EL (cell line): ENCODE results near the gene AUTS2.

ENCODE experiments used
- DNase-seq: peaks from one replicate; pipeline ENCODE4 v3.0.0-alpha.2; 2016

The AUTS2 gene

GRCh38 chr7:69864274-69864673 is 266.0 kb downstream of the AUTS2 start:
- DNase-seq: no peak

GRCh38 chr7:69864822-69865221 is 266.5 kb downstream of the AUTS2 start:
- no peak for DNase-seq

GRCh38 chr7:69868921-69869320 is 270.6 kb downstream of the AUTS2 start:
- DNase-seq: no peak

- DNase-seq: no peak
These were observed 273.1 kb downstream of the AUTS2 start for GRCh38 chr7:69871213-69871885.

GRCh38 chr7:69871886-69872569 is 273.8 kb downstream of the AUTS2 start:
- DNase-seq: no peak

- DNase-seq: no peak
These were observed 275.2 kb downstream of the AUTS2 start for GRCh38 chr7:69873512-69873911.

- DNase-seq: no peak
These were observed 279.7 kb downstream of the AUTS2 start for GRCh38 chr7:69878015-69878414.

GRCh38 chr7:69878591-69878990 is 280.3 kb downstream of the AUTS2 start:
- no peak for DNase-seq

- no peak for DNase-seq
These were observed 281.7 kb downstream of the AUTS2 start for GRCh38 chr7:69879989-69880388.

GRCh38 chr7:69880840-69881239 is 282.6 kb downstream of the AUTS2 start:
- no peak for DNase-seq

GRCh38 chr7:69882269-69882668 is 284.0 kb downstream of the AUTS2 start:
- no peak for DNase-seq

- no peak for DNase-seq
These were observed 285.2 kb downstream of the AUTS2 start for GRCh38 chr7:69883399-69883891.

- DNase-seq: no peak
These were observed 287.2 kb downstream of the AUTS2 start for GRCh38 chr7:69885431-69885830.

GRCh38 chr7:69889338-69889975 is 291.2 kb downstream of the AUTS2 start:
- DNase-seq: no peak

- DNase-seq: no peak
These were observed 291.7 kb downstream of the AUTS2 start for GRCh38 chr7:69889976-69890351.

GRCh38 chr7:69892790-69893189 is 294.5 kb downstream of the AUTS2 start:
- DNase-seq: no peak

- DNase-seq: no peak
These were observed 295.6 kb downstream of the AUTS2 start for GRCh38 chr7:69893906-69894305.

- no peak for DNase-seq
These were observed 297.2 kb downstream of the AUTS2 start for GRCh38 chr7:69895446-69895845.

GRCh38 chr7:69896121-69896520 is 297.8 kb downstream of the AUTS2 start:
- no peak for DNase-seq

GRCh38 chr7:69898189-69898588 is 299.9 kb downstream of the AUTS2 start:
- no peak for DNase-seq

GRCh38 chr7:69903410-69903809 is 305.1 kb downstream of the AUTS2 start:
- no peak for DNase-seq

GRCh38 chr7:69906283-69906995 is 308.2 kb downstream of the AUTS2 start:
- DNase-seq: no peak

GRCh38 chr7:69907720-69908119 is 309.4 kb downstream of the AUTS2 start:
- DNase-seq: no peak
